ENCODE results near the gene MLH3.

DNA sequence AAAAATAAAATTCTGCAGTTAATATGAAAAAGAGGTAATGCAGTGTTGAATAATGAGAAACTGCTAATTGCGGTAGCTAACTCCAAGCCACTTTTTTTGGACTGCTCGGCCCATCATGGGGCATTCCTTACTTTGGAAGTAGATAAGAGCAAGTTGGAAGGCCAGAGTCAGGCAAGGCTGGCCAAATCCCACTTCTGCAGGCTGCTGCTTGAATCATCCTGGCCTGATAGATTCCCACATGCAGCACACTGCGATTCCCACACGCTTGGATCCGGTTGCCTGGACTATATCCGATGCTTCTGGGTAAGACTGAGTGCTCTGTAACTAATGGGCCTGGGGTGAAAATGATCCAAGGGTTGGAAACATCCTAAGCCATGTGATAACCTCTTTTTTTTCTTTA is 38.0 kb downstream of the MLH3 start:
- TF ChIP-seq, protein P1, sequence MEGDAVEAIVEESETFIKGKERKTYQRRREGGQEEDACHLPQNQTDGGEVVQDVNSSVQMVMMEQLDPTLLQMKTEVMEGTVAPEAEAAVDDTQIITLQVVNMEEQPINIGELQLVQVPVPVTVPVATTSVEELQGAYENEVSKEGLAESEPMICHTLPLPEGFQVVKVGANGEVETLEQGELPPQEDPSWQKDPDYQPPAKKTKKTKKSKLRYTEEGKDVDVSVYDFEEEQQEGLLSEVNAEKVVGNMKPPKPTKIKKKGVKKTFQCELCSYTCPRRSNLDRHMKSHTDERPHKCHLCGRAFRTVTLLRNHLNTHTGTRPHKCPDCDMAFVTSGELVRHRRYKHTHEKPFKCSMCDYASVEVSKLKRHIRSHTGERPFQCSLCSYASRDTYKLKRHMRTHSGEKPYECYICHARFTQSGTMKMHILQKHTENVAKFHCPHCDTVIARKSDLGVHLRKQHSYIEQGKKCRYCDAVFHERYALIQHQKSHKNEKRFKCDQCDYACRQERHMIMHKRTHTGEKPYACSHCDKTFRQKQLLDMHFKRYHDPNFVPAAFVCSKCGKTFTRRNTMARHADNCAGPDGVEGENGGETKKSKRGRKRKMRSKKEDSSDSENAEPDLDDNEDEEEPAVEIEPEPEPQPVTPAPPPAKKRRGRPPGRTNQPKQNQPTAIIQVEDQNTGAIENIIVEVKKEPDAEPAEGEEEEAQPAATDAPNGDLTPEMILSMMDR (IDR thresholded peaks at IDR 0.05): no peak
- TF ChIP-seq EZH2 (IDR thresholded peaks at IDR 0.05): no peak

Data from neural progenitor cell (in vitro differentiated cells).